NCI-H524 treated with DMSO at 0.1 percent for 48 hours (cell line): ENCODE data around the gene RBFOX2.
A peak's percentile ranks its signal among the peaks of the same experiment; 100 is the strongest.

Source experiments
- DNase-seq: peaks from one replicate; lab custom pipeline; 2025; lab: John Stamatoyannopoulos, UW

The RBFOX2 gene

DNA sequence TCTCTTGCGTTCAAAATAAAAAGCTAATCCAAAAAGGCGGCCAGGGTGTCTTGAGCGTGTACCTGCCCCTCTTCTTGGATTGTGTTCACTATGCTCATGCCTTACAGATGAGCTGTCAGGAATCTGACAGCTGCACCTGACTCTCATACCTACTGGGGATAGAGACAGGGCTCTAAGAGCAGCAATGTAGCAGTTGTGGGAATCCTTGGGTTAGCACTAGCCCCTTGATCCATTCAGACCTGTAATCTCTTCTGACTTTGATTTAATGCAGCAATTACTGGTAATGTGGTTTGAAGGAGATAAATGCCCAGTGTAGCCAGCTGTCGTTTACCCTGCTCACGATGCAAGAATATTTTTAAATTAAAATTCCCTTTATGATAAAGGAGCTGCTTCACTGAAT lies 165.2 kb downstream of the RBFOX2 start:
- DNase-seq, result peak; percentile 82

DNA sequence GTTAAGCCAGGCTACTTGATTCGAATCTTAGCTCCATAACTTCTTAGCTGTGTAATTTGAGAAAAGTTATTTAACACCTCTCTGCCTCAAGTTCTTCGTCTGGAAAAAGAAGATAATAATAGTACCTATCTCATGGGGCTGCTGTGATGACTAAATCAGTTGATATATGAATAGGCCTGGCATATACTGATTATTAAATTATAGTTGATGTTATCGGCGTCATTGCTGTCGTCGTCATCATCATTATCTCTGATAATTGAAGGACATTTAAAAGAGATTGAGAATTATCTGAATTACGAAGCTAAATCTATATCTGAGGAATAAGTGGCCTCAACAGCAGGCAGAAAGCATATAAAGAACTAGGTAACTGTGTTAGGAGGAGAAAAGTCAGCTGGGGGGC lies 165.9 kb downstream of the RBFOX2 start:
- no peak for DNase-seq

DNA sequence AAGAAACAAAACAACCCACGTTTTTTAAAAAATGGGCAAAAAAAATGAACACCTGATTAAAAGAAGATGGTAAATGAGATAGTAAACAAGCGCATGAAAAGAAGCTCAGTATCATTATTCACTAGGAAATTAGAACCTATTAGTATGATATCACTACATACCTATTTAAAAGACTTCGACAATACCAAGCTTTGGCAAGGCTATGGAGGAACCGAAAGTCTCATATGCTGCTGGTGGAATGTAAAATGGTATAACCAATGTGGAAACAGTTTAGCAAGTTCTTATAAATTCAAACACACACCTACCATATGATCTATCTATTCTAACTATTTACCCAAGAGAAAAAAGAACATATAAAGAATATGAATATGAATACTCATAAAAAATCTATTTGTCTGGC lies 167.2 kb downstream of the RBFOX2 start:
- no peak for DNase-seq

DNA sequence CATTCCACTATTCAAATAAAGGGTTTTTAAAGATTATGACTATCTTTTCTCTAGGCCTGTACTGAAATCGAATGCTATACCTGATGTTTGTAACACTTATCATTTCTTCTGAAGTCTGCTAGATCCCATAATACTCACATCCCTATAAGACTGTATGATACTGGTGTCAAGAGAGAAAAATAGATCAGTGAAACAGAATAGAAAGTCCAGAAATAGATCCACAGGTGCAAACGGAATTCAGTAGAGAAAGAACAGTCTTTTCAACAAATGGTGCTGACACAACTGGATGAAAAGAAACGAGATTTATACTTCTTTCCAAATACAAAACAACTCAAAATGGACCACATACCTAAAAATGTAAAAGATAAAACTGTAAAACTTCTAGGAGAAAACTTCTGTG lies 167.8 kb downstream of the RBFOX2 start:
- no peak for DNase-seq

DNA sequence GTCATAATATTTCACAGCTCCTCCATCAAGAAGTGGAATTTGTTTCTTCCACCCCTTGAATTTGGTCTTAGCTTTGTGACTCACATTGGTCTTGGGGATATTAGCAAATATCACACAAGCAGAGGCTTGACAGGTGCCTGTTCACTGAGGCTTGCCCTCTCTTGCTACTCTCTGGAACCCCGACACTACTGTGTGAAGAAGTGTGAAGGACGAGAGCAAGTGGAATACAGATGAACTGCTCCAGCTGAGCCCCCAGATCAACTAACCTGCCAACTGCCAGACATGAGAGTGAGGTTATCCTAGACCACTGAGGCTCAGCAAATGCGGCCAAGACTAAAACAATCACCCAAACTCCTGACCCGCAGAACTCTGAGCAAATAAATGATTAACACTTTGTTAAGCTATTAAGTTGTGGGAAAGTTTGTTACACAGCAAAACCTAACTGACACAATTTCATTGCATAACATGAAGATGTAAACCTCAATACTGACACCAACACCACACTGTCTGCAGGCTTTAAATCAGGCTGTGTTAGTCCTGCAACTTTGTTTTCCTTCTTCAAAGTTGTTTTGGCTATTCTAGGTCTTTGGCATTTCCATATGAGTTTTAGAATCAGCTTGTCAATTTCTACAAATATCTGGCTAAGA lies 168.4 kb downstream of the RBFOX2 start:
- DNase-seq, result no peak

DNA sequence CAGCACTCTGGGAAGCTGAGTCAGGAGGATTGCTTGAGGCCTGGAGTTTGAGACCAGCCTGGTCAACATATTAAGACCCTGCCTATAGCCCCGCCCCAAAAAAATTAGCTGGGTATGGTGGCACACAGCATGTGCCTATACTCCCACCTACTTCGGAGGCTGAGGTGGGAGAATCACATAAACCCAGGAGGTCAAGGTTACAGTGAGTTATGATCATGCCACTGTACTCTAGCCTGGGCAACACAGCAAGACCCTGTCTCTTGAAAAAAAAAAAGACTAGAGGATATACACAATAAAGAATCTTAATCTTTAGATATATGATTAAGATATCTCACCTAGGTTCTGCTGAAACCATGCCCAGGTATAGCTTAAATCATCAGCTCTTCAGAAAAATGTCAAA lies 174.3 kb downstream of the RBFOX2 start:
- no peak for DNase-seq

DNA sequence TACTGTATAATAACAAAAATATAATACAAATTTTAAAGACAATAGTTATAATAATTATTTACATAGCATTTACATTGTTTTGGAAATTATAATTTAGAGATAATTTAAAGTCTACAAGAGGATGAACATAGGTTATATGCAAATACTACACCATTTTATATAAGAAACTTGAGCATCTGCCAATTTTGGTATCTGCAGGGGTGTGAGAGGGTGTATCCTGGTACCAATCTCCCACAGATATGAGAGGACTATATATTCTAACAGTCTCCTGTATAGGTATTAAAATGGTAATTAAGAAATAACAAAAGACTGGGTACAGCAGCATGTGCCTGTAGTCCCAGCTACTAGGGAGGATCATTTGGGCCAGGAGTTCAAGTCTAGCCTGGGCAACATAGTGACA lies 176.5 kb downstream of the RBFOX2 start:
- DNase-seq, result no peak

DNA sequence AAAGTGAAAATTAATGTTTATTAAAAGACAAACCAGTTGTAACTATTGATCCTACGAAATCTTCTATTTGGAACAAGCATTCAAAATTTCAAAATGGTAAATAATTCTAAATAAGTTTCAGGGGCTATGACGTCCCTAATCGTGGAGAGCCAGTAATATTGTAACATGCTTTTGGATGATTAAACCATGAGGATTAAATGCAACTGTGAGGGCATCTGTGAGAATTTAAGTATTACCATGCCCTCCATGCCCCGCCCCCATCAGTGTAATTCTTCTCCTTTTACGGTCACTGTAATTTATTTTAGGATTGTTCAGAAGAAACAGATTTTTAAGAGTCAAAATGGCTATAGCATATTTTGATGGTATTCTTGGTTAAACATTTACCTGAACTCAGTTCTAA lies 177.8 kb downstream of the RBFOX2 start:
- DNase-seq, result peak; percentile 49

- DNase-seq, result no peak
Observed at GRCh38 chr22:35846804-35847203, 181.8 kb downstream of the RBFOX2 start.

DNA sequence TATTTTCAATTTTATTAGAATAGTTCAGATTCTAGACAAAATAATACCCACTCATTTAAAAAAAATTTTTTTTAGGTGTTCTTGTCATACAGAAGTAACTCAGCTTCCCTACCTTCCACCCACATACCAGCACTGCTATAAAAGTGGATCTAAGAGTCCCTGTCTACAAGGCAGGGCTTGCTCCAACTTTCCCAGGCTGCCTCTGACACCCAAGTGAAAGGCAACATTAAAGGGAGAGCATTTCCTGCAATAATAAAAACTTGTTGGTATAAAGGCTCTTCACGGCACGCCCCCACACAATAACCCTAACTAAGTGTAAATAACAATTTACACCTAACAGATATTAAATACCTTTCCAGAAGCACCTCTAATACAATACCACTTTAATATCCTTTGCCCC lies 183.7 kb downstream of the RBFOX2 start:
- no peak for DNase-seq

- peak; percentile 24 for DNase-seq
Observed at GRCh38 chr22:35842954-35843353, 185.7 kb downstream of the RBFOX2 start.

- DNase-seq, result no peak
Observed at GRCh38 chr22:35842519-35842913, 186.1 kb downstream of the RBFOX2 start.

GRCh38 chr22:35841907-35842518 lies 186.6 kb downstream of the RBFOX2 start:
- DNase-seq, result no peak

GRCh38 chr22:35840302-35840739 lies 188.3 kb downstream of the RBFOX2 start:
- DNase-seq, result peak; percentile 94

GRCh38 chr22:35839841-35840301 lies 188.8 kb downstream of the RBFOX2 start:
- DNase-seq, result peak; percentile 24

DNA sequence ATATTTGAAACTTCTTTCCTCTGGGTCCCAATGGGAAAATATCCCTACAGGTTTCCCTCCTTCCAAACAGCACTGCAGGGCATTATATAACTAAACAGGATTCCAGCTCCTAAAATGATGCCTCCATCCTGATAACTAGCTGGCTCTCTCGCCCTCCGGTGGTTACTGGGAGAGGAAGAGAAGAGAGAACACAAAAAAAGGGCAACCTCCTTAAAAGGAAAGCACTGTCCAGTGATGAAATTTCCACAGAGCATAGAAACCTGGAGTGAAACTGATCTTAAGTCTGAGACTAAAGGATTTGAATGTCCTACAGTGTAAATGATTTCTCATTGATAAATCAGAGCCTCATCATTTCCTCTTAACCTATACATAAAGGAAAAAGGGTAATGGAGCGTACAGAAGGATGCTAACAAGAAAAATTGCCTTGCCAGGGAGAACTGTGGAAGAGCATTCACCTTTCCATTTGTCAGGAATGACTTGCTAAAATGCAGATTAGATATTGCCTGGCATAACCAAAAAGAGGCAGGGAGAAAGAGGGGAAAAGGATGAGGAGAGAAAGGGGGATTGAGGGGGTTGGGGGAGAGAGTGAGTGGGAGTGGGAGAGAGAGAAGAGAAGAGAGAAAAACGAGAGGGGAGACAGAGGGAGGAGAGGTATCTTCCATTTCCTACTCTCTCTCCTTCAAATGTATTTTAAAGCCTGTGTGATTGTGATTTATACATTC lies 189.6 kb downstream of the RBFOX2 start:
- DNase-seq, result no peak

- no peak for DNase-seq
Observed at GRCh38 chr22:35837101-35837727, 191.4 kb downstream of the RBFOX2 start.

GRCh38 chr22:35835998-35836691 lies 192.5 kb downstream of the RBFOX2 start:
- peak; percentile 10 for DNase-seq

- DNase-seq, result no peak
Observed at GRCh38 chr22:35835267-35835997, 193.2 kb downstream of the RBFOX2 start.

- DNase-seq, result no peak
Observed at GRCh38 chr22:35834061-35834460, 194.6 kb downstream of the RBFOX2 start.

DNA sequence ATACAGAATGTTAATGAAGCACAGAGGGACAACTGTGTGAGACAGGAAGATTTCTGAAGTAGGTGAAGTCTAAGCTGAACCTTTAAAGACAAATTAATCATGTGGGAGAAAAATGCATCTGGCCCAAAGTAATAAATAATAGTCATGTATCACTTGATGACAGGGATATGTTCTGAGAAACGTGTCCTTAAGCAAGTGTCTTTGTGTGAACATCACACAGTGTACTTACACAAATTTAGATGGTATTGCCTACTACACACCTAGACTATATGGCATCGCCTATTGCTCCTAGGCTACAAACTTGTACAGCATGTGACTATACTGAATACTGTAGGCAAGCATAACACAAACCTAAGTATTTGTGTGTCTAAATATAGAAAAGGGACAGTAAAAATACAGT lies 198.3 kb downstream of the RBFOX2 start:
- no peak for DNase-seq
